HCT116 (cell line): Measurements from ENCODE around the gene KRTAP17-1. TPM values are rescaled to one million over a fixed set of nuclear protein-coding genes. Genes with fewer than 3 reads are reported as not detected.

ENCODE experiments used
- ATAC-seq: fragments of 200-7000 bp; cut with Tn5 transposase; 2 replicates; pipeline ENCODE4 v1.9.1; 2020; ENCODE audit warnings: mild to moderate bottlenecking, moderate library complexity
- BruUV-seq: library from RNA; stranded (reverse); fragments of 400-500 nt; replicated peaks from 2 replicates; lab custom pipeline; 2021; lab: Mats Ljungman, UMichigan
- CTCF ChIA-PET: fragments of 300-600 bp; sonication (Branson Sonifier 250); formaldehyde crosslinking; loops from one replicate; lab custom pipeline; 2021; ENCODE audit warnings: antibody characterized with exemption; lab: Charles Lee
- POLR2A ChIA-PET: fragments of 300-600, 350-600 bp; sonication (Branson Sonifier 250); formaldehyde crosslinking; loops from one replicate; lab custom pipeline; 2021; ENCODE audit warnings: antibody characterized with exemption; lab: Charles Lee
- RAD21 ChIA-PET, 2 experiments: fragments of 300-600 bp; sonication (Branson Sonifier 250); formaldehyde crosslinking; loops; one replicate each; lab custom pipeline; 2023; ENCODE audit warnings: low total read pairs in 2 of 2; ENCODE audit not compliant: uncharacterized antibody in 2 of 2, unreplicated experiment in 2 of 2, low non-redundant PET in 1 of 2; lab: Charles Lee
- DNase-seq: peaks from one replicate; pipeline ENCODE4 v3.0.0-alpha.2; 2010; ENCODE audit warnings: low read depth, low spot score
- H2AFZ ChIP-seq: fragments of 200-600 bp; shearing (Covaris generic), sonication (generic); 2 replicates; pipeline ENCODE4 v1.6.1; 2017; ENCODE audit warnings: low read depth, mixed run types, mixed read lengths, antibody characterized with exemption, low read length; ENCODE audit not compliant: poor library complexity, severe bottlenecking
- H3K27ac ChIP-seq: 2 replicates; pipeline ENCODE4 v1.5.1; 2012; ENCODE audit warnings: low read depth, low read length
- H3K27me3 ChIP-seq: fragments of 200-600 bp; sonication (generic); 2 replicates; pipeline ENCODE4 v1.6.1; 2016; ENCODE audit warnings: mixed run types, low read length, mixed read lengths; ENCODE audit not compliant: insufficient read depth
- H3K36me3 ChIP-seq, 2 experiments: fragments of 200-500 bp in 1 of 2; fragments of 200-600 bp in 1 of 2; sonication (Bioruptor generic) in 1 of 2; sonication (generic) in 1 of 2; 2 replicates each; pipeline versions ENCODE4 v1.5.1 to v1.6.1; 2014 to 2016; ENCODE audit warnings: low read length in 2 of 2, inconsistent platforms in 1 of 2, mixed read lengths in 1 of 2, mixed run types in 1 of 2; ENCODE audit not compliant: insufficient read depth in 2 of 2, control insufficient read depth in 1 of 2
- H3K4me1 ChIP-seq, 2 experiments: fragments of 200-600 bp in 1 of 2; sonication (generic) in 1 of 2; 2 replicates each; pipeline versions ENCODE4 v1.5.1 to v1.6.1; 2012 to 2017; ENCODE audit warnings: low read length in 2 of 2, inconsistent platforms in 1 of 2, mild to moderate bottlenecking in 1 of 2, mixed read lengths in 1 of 2, mixed run types in 1 of 2, moderate library complexity in 1 of 2; ENCODE audit not compliant: insufficient read depth in 2 of 2, control insufficient read depth in 1 of 2
- H3K4me2 ChIP-seq: fragments of 200-600 bp; sonication (generic); 2 replicates; pipeline ENCODE4 v1.6.1; 2017; ENCODE audit warnings: mixed run types, low read length, mixed read lengths
- H3K4me3 ChIP-seq, 2 experiments: fragments of 200-600 bp in 1 of 2; sonication (generic) in 1 of 2; replicated peaks in 1 of 2; 2 replicates each; pipeline ENCODE4 v1.5.1; 2011 to 2016; ENCODE audit warnings: low read length in 2 of 2, control low read depth in 1 of 2, low read depth in 1 of 2, mild to moderate bottlenecking in 1 of 2, mixed read lengths in 1 of 2, mixed run types in 1 of 2
- H3K79me2 ChIP-seq: fragments of 200-600 bp; sonication (generic); 2 replicates; pipeline ENCODE4 v1.6.1; 2017; ENCODE audit warnings: mild to moderate bottlenecking, mixed run types, low read length, moderate library complexity, mixed read lengths; ENCODE audit not compliant: insufficient read depth
- H3K9ac ChIP-seq: fragments of 200-600 bp; sonication (generic); 2 replicates; pipeline ENCODE4 v1.6.1; 2016; ENCODE audit warnings: low read length, mixed read lengths
- H3K9me2 ChIP-seq: fragments of 200-600 bp; sonication (generic), shearing (Covaris generic); 2 replicates; pipeline ENCODE4 v1.6.1; 2017; ENCODE audit warnings: mixed run types, mild to moderate bottlenecking, moderate library complexity; ENCODE audit not compliant: insufficient read depth
- H3K9me3 ChIP-seq, 2 experiments: fragments of 200-500 bp in 1 of 2; fragments of 200-600 bp in 1 of 2; sonication (Bioruptor generic) in 1 of 2; sonication (generic) in 1 of 2; 2 replicates each; pipeline ENCODE4 v1.6.1; 2014 to 2017; ENCODE audit warnings: low read length in 2 of 2, mixed read lengths in 2 of 2, inconsistent platforms in 1 of 2, low read depth in 1 of 2, mild to moderate bottlenecking in 1 of 2, mixed run types in 1 of 2, moderate library complexity in 1 of 2; ENCODE audit not compliant: control insufficient read depth in 1 of 2, insufficient read depth in 1 of 2
- H4K20me1 ChIP-seq: fragments of 200-600 bp; sonication (generic), shearing (Covaris generic); 2 replicates; pipeline ENCODE4 v1.6.1; 2017; ENCODE audit warnings: mixed run types, mild to moderate bottlenecking, moderate library complexity; ENCODE audit not compliant: insufficient read depth
- CEBPB ChIP-seq: IDR thresholded peaks from 2 replicates; pipeline ENCODE4 v1.6.1; 2012; ENCODE audit warnings: low read depth
- ELF1 ChIP-seq: IDR thresholded peaks from 2 replicates; pipeline ENCODE4 v1.6.1; 2012; ENCODE audit warnings: low read depth, borderline replicate concordance
- EZH2 ChIP-seq: fragments of 200-600 bp; sonication (generic); IDR thresholded peaks from 2 replicates; pipeline ENCODE4 v1.6.1; 2017; ENCODE audit warnings: antibody characterized with exemption, mixed run types
- MAX ChIP-seq: IDR thresholded peaks from 2 replicates; pipeline ENCODE4 v1.6.1; 2012
- POLR2AphosphoS5 ChIP-seq: IDR thresholded peaks from 2 replicates; pipeline ENCODE4 v1.6.1; 2011; ENCODE audit warnings: mild to moderate bottlenecking, low read depth, low read length, moderate library complexity
- SIN3A ChIP-seq: IDR thresholded peaks from 2 replicates; pipeline ENCODE4 v1.6.1; 2012; ENCODE audit warnings: low read depth
- SP1 ChIP-seq: IDR thresholded peaks from 2 replicates; pipeline ENCODE4 v1.6.1; 2012; ENCODE audit warnings: low read depth
- SRF ChIP-seq: IDR thresholded peaks from 2 replicates; pipeline ENCODE4 v1.6.1; 2012; ENCODE audit warnings: low read depth
- YY1 ChIP-seq: IDR thresholded peaks from 2 replicates; pipeline ENCODE4 v1.6.1; 2011; ENCODE audit warnings: low read length, low read depth, moderate library complexity, mild to moderate bottlenecking; ENCODE audit not compliant: insufficient replicate concordance; ENCODE audit errors: extremely low read depth
- ZFX ChIP-seq: fragments of 450-650 bp; IDR thresholded peaks from 2 replicates; pipeline ENCODE4 v1.6.1; 2017
- ZNF274 ChIP-seq: fragments of 200-500 bp; sonication (Bioruptor generic); IDR thresholded peaks from 2 replicates; pipeline ENCODE4 v1.6.1; 2014; ENCODE audit warnings: mild to moderate bottlenecking, low read depth, low read length, inconsistent platforms
- intact Hi-C: fragments of 100-400 bp; cut with micrococcal nuclease; formaldehyde crosslinking; loops from 2 replicates; pipeline ENCODE4 v1.10.0; 2022
- total RNA-seq: library from RNA; stranded (reverse); gene quantifications from one replicate; pipeline ENCODE4 v1.2.1, GENCODE V29; 2021; ENCODE audit not compliant: unreplicated experiment

KRTAP17-1 gene
- total RNA-seq, 1 experiment from 2014 or later = not detected

- no peak for TF ChIP-seq YY1
- no peak for TF ChIP-seq EZH2
- no peak for TF ChIP-seq ELF1
- TF ChIP-seq SIN3A = no peak
- TF ChIP-seq POLR2AphosphoS5 = no peak
- TF ChIP-seq ZFX = no peak
- no peak for TF ChIP-seq MAX
Observed at GRCh38 chr17:41307647-41308046, 7.9 kb downstream of the KRTAP17-1 start (continued).

GRCh38 chr17:41304091-41304490 lies 11.4 kb downstream of the KRTAP17-1 start:
- Histone ChIP-seq H3K36me3 (no peaks in the 10 kb centered on the region), H3K4me3 (no peak overlapping the region), H3K4me1 (no peaks in the 10 kb centered on the region), H3K4me2 (no peak overlapping the region), H3K27ac (no peak overlapping the region), H3K9me2 (no peaks in the 10 kb centered on the region), H4K20me1 (no peaks in the 10 kb centered on the region), H3K9me3 (peaks cover 0 to 14% of the 10 kb centered on the region in 2 experiments; a peak in 1 of 4 replicates), H3K79me2 (no peaks in the 10 kb centered on the region), H2AFZ (no peak overlapping the region), H3K9ac (no peak overlapping the region), H3K27me3 (no peaks in the 10 kb centered on the region)
- RAD21 ChIA-PET = no interaction called here
- CTCF ChIA-PET = no interaction called here
- BruUV-seq = no TSS peak
- intact Hi-C loops = no loop called here
- no peak for DNase-seq
- POLR2A ChIA-PET = no interaction called here
- no peak for ATAC-seq
- TF ChIP-seq SRF (no peak), CEBPB (no peak), MAX (no peak), SP1 (no peak), SIN3A (no peak), ZNF274 (no peak)
